Bone marrow (tissue), 2 donors: ENCODE measurements around the gene ASL.
"Not testable (repeated sequence)": the region's sequence is repeated elsewhere in the genome, so short reads cannot be mapped to it uniquely, and the experiment has no call there.

Source experiments
- DNase-seq, 2 donors: peaks; one replicate each; lab custom pipeline; 2025; lab: John Stamatoyannopoulos, UW

The ASL gene

GRCh38 chr7:66119245-66119850 is 43.7 kb downstream of the ASL start:
- no peak for DNase-seq

- no peak for DNase-seq
Measured at GRCh38 chr7:66123175-66123528, 47.5 kb downstream of the ASL start.

DNA sequence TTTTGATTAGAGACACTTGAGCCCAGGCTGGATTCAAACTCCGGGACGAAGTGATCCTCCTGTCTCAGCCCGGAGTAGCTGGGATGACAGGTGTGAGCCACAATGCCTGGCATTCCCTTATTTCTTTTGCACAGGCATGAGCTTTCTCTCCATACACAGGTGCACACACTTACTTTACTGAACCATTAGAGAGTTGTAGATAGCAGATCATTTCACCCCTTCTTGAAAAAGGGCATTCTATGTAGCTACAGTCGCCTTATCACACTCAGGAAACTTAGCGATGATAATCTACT is 48.9 kb downstream of the ASL start:
- not testable (repeated sequence) for DNase-seq

GRCh38 chr7:66125052-66125694 is 49.6 kb downstream of the ASL start:
- no peak for DNase-seq

GRCh38 chr7:66125781-66126352 is 50.2 kb downstream of the ASL start:
- DNase-seq = not testable (repeated sequence)

GRCh38 chr7:66127172-66127571 is 51.6 kb downstream of the ASL start:
- not testable (repeated sequence) for DNase-seq

- DNase-seq = no peak
Measured at GRCh38 chr7:66138994-66139752, 63.6 kb downstream of the ASL start.

DNA sequence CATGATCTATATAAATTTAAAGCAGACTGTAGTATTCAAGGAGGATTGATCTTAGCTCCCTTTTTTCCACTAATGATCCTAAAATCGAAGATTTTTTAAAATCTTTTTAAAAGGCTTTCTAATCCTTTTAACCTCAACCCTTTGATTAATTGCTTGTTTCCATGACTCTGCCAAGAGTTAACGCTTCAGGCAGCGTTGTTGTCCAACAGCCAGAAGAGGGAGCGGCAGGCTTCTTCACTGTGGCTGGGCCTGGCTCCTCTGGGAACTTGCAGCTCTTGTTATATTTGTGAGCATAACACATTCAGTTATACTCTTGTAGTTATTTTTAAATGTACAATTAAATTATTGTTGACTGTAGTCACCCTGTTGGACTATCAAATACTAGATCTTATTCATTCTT is 65.3 kb downstream of the ASL start:
- DNase-seq = no peak

DNA sequence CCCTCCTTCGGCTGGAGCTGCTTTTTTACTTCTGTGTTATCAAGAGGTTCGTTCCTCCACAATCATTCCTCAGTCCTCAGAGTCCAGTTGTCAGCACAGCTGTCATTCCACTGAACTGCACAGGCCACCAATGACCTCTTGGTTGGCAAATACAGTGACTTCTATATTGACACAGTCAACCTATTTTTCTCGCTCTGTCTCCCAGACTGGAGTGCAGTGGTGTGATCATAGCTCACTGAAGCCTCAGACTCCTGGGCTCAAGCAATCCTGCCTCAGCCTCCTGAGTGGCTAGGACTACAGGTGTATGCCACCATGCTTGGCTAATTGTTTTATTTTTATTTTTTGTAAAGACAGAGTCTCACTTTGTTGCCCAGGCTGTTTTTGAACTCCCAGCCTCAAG is 66.7 kb downstream of the ASL start:
- no peak for DNase-seq

DNA sequence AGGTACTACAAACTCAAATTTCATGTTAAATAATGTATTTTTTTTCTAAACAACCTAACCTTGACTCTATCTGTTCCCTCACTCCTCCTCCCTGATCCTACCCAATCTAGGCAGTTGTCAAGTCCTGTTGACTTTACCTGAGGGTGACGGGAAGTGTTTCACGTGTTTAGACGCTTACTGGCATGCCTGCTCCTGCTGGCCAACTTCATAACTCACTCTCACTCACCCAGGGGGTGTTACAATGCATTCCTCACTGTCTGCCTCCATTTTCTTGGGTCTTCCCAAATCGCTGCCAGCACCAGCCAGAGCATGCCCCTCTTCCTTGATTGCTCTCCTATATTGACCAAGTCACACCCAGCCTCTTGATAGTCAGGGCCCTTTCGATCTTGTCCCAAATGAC is 67.4 kb downstream of the ASL start:
- no peak for DNase-seq
